SK-N-MC (cell line): ENCODE results near the gene MEIS2.
A peak's percentile ranks its signal among the peaks of the same experiment; 100 is the strongest.

Experiments
- DNase-seq: peaks from one replicate; pipeline ENCODE4 v3.0.0-alpha.2; 2011; ENCODE audit warnings: low read depth, low spot score
- H3K27ac ChIP-seq: fragments of 200-600 bp; sonication (generic); 2 replicates; pipeline ENCODE4 v1.5.1; 2016; ENCODE audit warnings: mixed run types
- H3K36me3 ChIP-seq: fragments of 200-600 bp; sonication (generic); 2 replicates; pipeline ENCODE4 v1.6.1; 2017; ENCODE audit warnings: antibody characterized with exemption, low read length, mixed read lengths; ENCODE audit not compliant: insufficient read depth
- H3K4me3 ChIP-seq: fragments of 200-600 bp; sonication (generic); 2 replicates; pipeline ENCODE4 v1.5.1; 2016
- H3K9ac ChIP-seq: fragments of 200-600 bp; sonication (generic); 2 replicates; pipeline ENCODE4 v1.8.0; 2017; ENCODE audit warnings: mixed run types, mixed read lengths; ENCODE audit not compliant: insufficient read length
- H3K9me3 ChIP-seq: fragments of 200-600 bp; sonication (generic); 2 replicates; pipeline ENCODE4 v1.6.1; 2017; ENCODE audit warnings: low read depth, mild to moderate bottlenecking, antibody characterized with exemption, low read length, moderate library complexity, mixed read lengths
- EZH2 ChIP-seq: fragments of 200-600 bp; sonication (generic); IDR thresholded peaks from one replicate; pipeline ENCODE4 v1.6.1; 2017; ENCODE audit warnings: antibody characterized with exemption
- FOXP2 ChIP-seq: optimal IDR thresholded peaks from 2 replicates; pipeline ENCODE3; 2011; ENCODE audit warnings: mild to moderate bottlenecking, moderate library complexity; ENCODE audit not compliant: insufficient read depth; ENCODE audit errors: extremely low read length, control extremely low read depth
- POLR2AphosphoS5 ChIP-seq: IDR thresholded peaks from 2 replicates; pipeline ENCODE4 v1.6.1; 2012; ENCODE audit warnings: mild to moderate bottlenecking, low read depth, low read length, borderline replicate concordance

The MEIS2 gene

GRCh38 chr15:37037850-37038715, 62.3 kb downstream of the MEIS2 start:
- no peak overlapping the region for H3K27ac ChIP-seq
- H3K36me3 ChIP-seq = peaks cover 3% of the 10 kb centered on the region; the same call in 1 of the 2 replicates
- TF ChIP-seq EZH2 = no peak
- no peak for TF ChIP-seq POLR2AphosphoS5
- no peak for TF ChIP-seq FOXP2
- no peak overlapping the region for H3K4me3 ChIP-seq
- no peak for DNase-seq
- H3K9ac ChIP-seq = no peak overlapping the region
- H3K9me3 ChIP-seq = no peaks in the 10 kb centered on the region

GRCh38 chr15:37037071-37037655, 63.2 kb downstream of the MEIS2 start:
- Histone ChIP-seq H3K4me3 (no peak overlapping the region), H3K9me3 (no peaks in the 10 kb centered on the region), H3K36me3 (no peaks in the 10 kb centered on the region), H3K9ac (no peak overlapping the region), H3K27ac (no peak overlapping the region)
- no peak for TF ChIP-seq FOXP2
- TF ChIP-seq EZH2 = no peak
- TF ChIP-seq POLR2AphosphoS5 = no peak
- DNase-seq = no peak

GRCh38 chr15:37034835-37035748, 65.3 kb downstream of the MEIS2 start:
- Histone ChIP-seq H3K9me3 (no peaks in the 10 kb centered on the region), H3K9ac (no peak overlapping the region), H3K4me3 (no peak overlapping the region), H3K27ac (no peak overlapping the region), H3K36me3 (no peaks in the 10 kb centered on the region)
- no peak for TF ChIP-seq POLR2AphosphoS5
- no peak for DNase-seq

GRCh38 chr15:37034392-37034791, 66.0 kb downstream of the MEIS2 start:
- H3K9me3 ChIP-seq = no peaks in the 10 kb centered on the region
- no peak overlapping the region for H3K4me3 ChIP-seq
- no peak for DNase-seq
- H3K36me3 ChIP-seq = no peaks in the 10 kb centered on the region
- H3K9ac ChIP-seq = no peak overlapping the region
- TF ChIP-seq POLR2AphosphoS5 = no peak
- H3K27ac ChIP-seq = no peak overlapping the region

- Histone ChIP-seq H3K9ac (no peak overlapping the region), H3K36me3 (no peaks in the 10 kb centered on the region), H3K27ac (peak overlapping the region; percentile 77), H3K4me3 (peak overlapping the region; percentile 33; the same call in 1 of the 2 replicates), H3K9me3 (no peaks in the 10 kb centered on the region)
- DNase-seq = no peak
- TF ChIP-seq POLR2AphosphoS5 = no peak
- no peak for TF ChIP-seq FOXP2
- TF ChIP-seq EZH2 = no peak
Measured at GRCh38 chr15:37032091-37032775, 68.1 kb downstream of the MEIS2 start.

- TF ChIP-seq POLR2AphosphoS5 (no peak), EZH2 (no peak), FOXP2 (no peak)
- no peak for DNase-seq
- Histone ChIP-seq H3K36me3 (no peaks in the 10 kb centered on the region), H3K9ac (no peak overlapping the region), H3K27ac (peak overlapping the region; percentile 77), H3K4me3 (no peak overlapping the region), H3K9me3 (no peaks in the 10 kb centered on the region)
Measured at GRCh38 chr15:37031198-37031597, 69.2 kb downstream of the MEIS2 start.

- Histone ChIP-seq H3K36me3 (no peaks in the 10 kb centered on the region; the same call in 1 of the 2 replicates), H3K9ac (peak overlapping the region; percentile 24), H3K27ac (peak overlapping the region; percentile 90), H3K4me3 (peak overlapping the region; percentile 51), H3K9me3 (no peaks in the 10 kb centered on the region)
- peak; percentile 49 for TF ChIP-seq FOXP2
- TF ChIP-seq POLR2AphosphoS5 = no peak; the same call in 1 of the 2 replicates
- TF ChIP-seq EZH2 = no peak
- DNase-seq = peak; percentile 70
Measured at GRCh38 chr15:37028625-37029296, 71.6 kb downstream of the MEIS2 start.

- no peak overlapping the region for H3K9ac ChIP-seq
- H3K36me3 ChIP-seq = peaks cover 2% of the 10 kb centered on the region; the same call in 1 of the 2 replicates
- H3K9me3 ChIP-seq = no peaks in the 10 kb centered on the region
- TF ChIP-seq POLR2AphosphoS5 (no peak), EZH2 (no peak), FOXP2 (no peak)
- no peak overlapping the region for H3K27ac ChIP-seq
- no peak for DNase-seq
- H3K4me3 ChIP-seq = no peak overlapping the region
Measured at GRCh38 chr15:37020852-37021251, 79.5 kb downstream of the MEIS2 start.
